ENCODE measurements around the gene OTUB1.

DNA sequence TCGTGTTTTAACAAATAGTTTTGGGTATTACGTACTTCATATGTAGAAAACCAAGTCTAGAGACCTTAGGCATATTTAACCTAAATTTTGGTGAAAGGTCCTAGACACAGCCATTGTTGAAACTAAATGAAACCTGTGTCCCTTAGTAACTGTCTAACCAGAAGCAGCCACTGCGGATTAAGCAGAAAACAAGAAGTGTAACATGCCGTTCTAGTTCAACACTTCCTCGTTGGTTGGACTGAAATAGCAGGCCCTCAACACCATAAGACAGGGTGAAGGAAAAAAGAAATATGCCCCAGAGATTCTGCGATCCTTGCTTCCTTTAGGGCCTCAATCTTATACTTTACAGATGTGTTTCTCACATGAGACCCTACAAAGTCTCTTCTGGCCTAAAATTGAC lies 45.5 kb upstream of the OTUB1 start:
- TF ChIP-seq REST (IDR thresholded peaks at IDR 0.05; ENCODE audit: insufficient read depth in 1 of 2, low read depth in 2 of 2, low read length in 2 of 2) (no peak), POLR2AphosphoS5 (IDR thresholded peaks at IDR 0.05; ENCODE audit: low read depth, low read length) (no peak)

All from PFSK-1 (cell line).